Mesenteric fat pad (tissue), 1 donor: Measurements from ENCODE around the gene SCUBE1. TPM values are rescaled to one million over a fixed set of nuclear protein-coding genes. Genes with fewer than 3 reads are reported as not detected.

Experiments used
- DNase-seq: peaks from one replicate; pipeline ENCODE4 v3.0.0-alpha.2; 2020; ENCODE audit warnings: low spot score
- total RNA-seq: library from RNA; stranded (reverse); fragmentation: NEBNext Ultra II Directional; extraction: Animal tissue kit (Norgen Biotek cat#: 25700); gene quantifications from one replicate; pipeline ENCODE4 v1.2.1, GENCODE V29; 2021
- donor health status: DM: yes; HTN: yes; CAD: no.

SCUBE1 gene
- total RNA-seq, 1 donor from 2014 or later: 3.9 TPM

DNA sequence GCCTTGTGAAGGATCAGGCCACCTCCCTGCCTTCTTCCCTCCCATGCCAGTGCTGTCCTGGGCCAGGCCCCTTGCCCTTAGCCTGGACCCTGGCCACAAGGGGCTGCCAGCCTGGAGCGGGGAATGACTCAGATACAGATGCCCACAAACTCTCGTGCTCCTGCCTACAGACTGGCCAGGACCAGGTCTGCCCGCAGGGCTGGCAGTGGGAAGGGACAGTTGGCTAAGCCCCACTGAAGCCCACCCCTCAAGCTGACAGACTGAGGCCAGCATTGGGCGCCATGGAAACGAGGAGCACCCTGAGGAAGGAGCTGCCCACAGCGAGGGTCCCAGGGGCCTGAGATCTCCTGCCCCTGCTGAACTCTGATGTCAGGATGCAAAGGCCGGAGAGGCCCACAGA, 14.1 kb downstream of the SCUBE1 start:
- DNase-seq: no peak

DNA sequence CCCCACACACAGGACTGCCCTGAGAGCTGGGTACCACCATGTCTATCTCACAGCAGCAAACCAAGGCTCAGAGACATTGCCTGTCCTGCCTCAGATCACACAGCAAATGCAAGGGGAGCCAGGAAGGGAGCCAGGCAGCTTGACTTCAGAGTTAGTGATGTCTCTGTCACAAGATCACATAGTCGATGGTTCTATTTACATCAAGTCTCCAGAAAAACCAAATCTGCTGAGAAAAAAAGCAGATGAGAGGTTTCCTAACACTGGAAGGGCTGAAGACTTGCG, 16.1 kb downstream of the SCUBE1 start:
- no peak for DNase-seq

DNA sequence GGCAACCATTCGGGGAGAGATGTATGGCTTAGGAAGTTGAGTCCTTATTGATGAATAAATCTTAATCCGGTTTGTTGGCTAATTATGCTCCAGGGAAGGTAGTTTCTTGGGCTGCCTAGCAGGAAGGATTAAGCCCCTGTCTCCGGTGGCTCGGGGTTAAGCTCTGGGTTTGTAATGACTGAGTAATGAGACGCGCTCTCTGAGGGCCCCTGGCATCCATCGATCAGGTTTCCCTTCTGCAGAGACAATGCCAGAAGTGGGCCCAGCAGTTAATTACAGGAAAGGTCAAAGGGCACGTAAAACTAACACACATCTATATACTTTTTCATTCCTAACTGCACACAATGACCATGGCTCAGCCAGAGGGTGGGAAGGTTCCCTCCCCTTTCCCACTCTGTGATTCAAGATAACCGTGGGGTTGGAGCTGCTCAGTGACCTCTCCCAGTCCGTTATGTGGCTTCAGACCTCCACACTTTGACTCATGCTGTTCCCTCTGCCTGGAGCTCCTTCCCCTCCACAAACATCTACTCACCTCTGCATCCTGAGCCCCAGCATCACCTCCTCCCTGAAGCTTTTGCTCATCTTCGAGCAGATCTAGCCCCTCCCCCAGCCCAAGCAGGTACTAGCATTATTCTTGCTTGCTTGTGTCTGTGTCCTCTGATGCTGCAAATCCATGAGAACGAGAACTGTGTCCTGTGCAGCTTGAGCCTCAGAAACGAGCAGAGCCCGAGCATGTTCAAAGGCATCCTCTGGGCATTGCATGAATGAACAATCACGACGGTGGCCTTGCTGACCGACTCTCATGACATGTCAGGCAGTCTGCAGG, 16.6 kb downstream of the SCUBE1 start:
- DNase-seq: no peak

DNA sequence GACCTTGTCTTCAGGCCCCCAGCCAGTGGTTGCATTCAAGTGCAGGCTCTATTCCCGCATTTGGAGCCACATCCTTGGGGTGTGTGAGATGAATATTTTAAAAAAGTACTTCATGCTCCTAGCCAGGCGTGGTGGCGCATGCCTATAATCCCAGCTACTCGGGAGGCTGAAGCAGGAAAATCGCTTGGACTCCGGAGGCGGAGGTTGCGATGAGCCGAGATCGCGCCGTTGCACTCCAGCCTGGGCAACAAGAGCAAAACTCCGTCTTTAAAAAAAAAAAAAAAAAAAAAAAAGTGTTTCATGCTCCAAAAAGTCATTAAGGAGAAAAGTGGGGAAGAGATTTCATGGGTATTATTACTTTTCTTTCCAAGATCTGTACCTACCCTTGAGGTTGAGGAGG, 18.0 kb downstream of the SCUBE1 start:
- DNase-seq: no peak

DNA sequence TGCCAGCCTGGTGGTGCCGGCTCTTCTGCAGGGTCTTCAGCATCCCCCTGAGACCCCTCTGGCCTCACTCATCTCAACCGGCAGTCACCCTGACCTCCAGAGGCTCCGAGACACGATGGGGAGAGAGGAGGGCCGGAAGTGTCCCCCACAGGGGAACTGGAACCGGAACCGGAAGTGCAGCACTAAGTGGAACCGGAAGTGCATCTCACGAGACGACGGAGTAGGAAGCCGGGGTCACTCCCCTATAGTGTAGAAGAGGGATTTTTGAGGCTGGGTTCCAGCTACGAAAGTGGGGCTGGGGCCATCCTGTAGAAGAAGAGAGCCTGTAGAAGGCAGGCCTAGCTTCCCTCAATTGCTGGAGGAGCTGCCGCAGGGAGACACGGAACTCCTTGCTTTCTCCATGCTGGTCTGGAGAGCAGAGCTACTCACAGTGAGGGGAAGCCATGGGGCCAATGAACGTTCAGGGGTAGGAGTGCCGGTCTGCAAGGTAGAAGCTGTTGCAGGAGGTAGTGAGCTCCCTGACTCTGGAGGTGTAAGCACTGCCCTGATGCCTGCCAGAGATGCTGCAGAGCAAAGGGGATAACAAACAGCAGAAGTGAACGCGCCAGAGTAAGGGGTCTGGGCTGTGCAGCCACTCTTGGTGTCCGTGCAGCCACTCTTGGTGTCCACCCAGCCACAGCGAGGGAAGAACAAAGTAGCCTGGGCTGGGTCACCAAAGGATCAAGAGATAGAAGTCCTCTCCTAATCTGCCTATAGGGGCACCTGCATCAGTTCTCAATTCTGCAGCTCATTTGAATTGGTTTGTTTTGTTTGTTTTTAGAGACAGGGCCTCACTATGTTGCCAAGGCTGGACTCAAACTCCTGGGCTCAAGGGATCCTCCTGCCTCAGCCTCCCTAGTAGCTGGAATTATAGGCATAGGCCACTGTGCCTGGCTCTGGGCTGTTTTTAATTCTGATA, 21.9 kb downstream of the SCUBE1 start:
- no peak for DNase-seq

DNA sequence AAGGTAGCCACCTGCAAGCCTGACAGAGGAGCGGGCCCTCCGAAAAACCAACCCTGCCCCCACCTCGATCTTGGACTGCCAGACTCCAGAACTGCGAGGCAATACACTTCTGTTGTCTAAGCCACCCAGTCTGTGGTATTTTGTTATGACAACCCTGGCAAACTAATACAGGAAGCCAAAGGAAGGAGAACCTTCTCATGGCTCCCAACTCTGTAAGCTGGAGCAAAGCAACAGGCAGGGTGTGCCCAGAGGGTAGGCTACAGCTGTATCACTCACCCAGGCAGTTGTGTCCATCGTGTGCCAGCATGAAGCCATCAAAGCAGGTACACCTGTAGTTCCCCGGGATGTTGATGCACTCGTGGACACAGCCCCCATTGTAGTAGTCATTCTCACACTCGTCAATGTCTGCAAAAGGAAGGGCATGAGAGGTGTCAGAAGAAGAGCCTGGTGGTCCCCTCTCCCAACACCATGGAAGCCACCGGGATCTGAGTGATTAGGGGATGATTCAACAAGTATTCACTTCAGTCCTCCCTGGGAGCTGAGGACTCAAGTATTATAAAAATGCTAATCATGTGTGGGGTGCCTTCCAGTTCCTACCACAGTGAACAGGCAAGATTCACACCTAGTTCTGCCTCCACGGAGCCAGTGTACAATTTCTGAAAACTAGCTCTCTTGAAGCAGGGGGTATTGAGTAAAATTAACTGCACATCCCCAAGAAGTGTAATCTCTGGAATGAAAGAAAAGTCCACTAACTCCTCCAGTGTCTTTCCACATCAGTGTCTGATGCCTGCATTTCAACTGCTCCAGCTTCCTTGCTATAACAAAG, 23.3 kb downstream of the SCUBE1 start:
- DNase-seq: no peak

DNA sequence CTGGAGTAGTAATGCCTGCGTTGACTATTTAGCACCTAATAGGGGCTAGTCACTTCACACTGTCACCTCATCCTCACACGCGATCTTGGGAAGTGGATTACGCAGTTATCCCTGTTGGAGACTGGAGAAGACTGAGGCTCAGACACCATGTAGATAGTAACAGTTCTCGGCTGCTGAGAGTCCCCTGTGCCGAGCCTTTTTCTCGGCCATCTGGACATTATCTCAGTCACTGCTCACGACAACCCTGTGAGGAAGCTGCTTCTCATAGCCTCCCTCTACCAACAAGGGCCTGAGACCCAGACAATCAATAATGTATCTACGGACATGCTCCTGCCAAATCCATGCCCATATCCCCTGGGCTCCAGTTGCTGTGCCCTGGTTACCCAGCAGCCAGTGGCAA, 25.9 kb downstream of the SCUBE1 start:
- DNase-seq: no peak

DNA sequence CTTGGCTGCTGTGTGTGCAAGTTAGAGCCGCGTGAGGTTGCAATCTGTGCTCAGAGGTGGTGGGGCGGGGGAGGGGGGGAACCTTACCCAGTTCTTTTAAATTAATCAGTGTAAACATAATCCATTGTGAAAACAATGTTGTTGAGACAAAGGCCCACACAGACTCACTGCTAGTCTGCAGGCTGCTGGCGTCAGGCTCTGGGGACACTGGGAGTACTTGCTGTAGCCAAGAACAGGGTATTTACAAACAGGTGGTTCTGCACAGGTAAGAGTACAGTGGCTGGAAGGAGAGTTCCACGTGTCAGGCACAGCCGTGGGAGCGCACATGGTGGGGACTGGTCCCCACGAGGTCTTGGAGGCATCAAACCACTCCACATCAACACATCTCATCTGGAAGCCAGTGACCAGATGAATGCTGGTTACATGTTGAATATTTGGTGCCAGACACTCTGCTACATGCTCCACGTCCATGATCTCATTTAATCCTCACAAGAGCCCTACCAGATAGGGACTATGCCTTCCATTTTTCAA, 27.4 kb downstream of the SCUBE1 start:
- no peak for DNase-seq

DNA sequence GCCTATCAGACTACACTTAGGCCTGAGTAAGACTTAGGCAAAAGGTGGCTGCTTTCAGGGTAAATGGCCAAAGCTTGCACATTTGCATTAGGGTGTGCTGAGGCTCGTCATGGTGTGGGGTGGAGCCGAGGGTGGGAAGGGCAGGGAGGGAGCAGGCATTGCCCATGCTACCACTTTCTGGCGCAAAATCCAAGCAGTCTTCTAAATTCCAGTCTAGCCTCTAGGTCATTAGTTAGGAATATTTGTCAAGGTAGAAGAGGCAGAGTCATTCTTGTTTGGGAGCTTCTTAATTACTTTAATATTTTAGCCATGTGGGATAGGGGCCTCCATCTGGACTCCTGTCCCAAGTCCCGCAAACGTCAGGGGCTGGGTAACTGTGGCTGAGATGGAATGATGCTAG, 28.6 kb downstream of the SCUBE1 start:
- no peak for DNase-seq

DNA sequence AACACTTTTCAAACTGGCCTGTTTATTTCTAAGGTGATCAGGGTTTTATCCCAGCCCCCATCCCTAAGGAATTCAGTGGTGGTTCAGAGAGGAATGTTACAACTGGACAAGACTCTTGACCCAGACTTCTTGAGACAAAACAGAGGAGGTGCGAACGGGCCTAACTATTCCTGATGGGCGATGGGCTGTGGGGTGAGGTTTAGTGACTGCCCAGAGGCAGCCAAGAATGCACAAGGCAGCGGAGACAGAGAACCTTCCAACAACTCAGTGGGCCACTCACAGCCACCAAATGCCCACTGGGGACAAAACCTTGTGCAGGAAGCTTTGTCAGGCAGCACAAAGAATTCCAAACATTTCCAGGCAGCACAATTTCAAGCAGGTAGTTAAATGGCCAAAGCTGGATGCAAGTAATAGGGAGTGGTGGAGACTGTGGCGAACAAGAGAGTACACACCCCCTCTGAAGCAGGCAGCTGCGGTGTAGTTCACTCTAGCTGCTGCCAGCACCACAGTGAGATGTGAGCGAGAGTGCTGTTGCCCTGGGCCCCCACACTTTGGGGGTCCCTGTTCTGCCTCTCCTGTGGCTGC, 29.2 kb downstream of the SCUBE1 start:
- no peak for DNase-seq

DNA sequence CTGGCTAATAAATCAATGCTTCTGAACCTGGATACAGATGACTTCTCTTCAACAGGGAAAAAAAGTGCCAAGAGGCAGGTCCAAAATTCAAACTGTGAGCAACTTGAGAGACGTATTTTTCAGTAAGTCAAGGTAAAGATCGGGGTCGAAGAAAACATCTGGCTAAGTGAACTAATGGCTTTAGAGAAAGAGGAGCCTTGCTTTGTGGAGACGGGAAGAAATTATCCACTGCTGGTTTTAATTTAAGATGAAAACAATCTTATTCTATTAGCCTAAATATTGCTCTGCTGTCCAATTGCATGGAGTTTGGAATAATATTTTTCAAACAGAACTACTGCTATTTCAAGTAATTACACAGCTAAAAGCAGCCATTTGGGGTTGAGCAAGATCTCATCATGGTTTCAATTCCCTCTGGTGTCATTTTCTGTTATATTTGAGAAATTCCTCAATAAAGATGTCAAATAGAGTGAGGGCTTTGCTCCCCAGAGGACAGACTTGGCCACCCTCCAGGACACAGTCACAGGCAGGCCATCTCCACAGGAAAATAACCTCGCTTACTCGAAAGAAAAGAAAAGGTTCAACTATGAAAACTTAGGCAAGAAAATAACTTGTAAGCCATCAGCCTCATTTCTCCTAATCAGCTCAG, 29.8 kb downstream of the SCUBE1 start:
- DNase-seq: no peak

DNA sequence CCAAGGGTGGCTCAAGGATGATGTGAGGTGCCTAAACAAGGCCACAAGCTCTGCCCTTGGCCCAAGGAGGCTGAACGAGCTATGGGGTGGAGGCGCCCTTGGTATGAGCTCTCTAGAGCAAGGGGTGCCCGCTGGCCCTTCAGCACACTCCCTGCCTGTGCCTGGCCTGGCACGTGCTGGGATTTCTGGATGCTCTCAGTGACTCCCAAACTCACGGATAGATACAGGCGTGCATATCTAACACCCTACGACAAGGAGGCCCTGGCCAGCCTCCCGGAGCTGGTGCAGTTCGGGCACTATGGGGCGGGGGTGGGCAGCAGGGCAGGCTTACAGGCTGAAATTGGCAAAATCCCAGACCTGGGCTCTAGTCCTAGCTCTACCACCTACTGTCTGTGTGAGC, 30.6 kb downstream of the SCUBE1 start:
- no peak for DNase-seq

DNA sequence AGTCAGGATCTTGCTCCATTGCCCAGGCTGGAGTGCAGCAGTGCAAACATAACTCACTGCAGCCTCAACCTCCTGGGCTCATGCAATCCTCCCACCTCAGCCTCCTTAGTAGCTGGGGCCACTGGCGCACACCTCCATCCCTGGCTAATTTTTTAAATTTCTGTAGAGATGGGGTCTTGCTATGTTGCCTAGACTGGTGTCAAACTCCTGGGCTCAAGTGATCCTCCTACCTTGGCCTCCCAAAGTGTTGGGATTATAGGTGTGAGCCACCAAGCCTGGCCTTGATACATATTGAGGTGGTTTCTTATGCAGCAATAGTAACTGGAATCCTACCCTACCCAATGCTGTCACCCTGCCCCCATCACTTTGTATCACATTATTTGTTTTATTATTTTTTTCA, 32.4 kb downstream of the SCUBE1 start:
- no peak for DNase-seq

DNA sequence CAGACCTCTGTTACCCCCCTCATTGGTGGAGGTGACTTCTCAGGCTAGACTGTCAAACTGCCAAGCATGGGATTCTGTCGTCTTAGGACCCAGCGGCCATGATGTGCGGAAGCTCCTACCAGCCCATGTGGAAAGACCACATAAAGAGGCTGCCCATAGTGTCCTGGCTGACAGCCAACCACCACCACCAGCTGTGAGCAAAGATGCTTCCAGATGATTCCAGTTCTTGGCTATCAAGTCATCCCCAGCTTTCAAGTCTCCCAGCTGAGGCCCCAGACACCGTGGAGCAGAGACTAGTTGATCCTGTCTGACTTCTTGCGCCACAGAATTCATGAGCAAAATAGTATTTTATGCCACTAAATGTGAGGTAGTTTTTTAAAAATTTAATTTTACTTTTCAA, 32.9 kb downstream of the SCUBE1 start:
- DNase-seq: no peak

DNA sequence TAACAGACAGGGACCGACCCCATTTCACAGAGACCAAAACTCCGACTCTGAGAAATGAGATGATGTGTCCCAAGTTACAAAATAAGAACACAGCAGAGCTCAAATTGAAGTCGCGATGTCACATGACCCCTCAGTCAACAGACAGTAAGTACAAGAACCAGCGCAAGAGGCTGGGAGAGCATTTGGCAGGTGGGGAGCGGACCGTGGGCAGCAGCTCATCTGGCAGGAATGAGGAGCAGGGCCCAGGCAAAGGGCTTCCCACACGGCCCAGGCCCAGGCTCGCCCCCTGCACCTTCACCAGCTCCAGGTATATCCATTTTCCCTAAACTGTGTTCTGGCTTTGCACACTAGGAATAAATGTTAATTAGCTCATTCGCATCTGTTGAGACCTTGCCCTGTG, 34.3 kb downstream of the SCUBE1 start:
- DNase-seq: no peak

DNA sequence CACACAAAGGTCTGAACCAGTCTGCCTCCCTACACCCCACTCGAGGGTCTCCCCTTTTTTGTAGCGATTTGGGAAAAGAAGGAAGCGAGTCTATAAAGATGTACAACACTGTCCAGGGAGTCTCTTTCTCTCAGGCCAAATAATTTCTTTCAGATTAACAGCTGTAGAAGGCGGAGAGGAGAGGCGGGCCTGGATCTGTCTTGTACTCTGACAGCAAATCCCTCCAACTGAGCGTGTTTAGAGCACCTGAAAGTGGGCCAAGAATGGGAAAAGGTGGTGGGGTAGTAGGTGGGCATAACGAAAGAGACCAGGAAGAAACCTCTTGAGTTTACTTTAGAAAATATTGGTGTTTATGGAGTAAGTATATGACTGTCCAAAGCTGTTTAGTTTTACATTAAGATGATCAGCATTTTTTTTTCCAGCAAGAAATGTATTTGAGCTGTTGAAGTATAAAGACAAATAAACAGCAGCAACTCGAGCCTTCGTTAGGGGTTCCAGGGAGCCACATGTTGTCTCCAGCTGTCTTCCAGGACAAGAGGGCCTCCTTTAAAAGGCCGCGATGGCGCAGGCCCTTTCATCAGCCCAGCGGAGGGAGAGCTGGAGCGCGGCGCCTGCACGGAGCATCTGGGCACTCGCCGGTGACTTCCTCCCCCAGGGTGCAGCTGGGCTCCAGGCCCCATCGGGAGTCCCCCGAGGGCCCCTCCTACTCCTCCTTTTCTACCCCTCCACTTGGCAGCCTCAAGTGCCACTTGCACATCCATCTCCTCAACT, 34.9 kb downstream of the SCUBE1 start:
- DNase-seq: no peak

DNA sequence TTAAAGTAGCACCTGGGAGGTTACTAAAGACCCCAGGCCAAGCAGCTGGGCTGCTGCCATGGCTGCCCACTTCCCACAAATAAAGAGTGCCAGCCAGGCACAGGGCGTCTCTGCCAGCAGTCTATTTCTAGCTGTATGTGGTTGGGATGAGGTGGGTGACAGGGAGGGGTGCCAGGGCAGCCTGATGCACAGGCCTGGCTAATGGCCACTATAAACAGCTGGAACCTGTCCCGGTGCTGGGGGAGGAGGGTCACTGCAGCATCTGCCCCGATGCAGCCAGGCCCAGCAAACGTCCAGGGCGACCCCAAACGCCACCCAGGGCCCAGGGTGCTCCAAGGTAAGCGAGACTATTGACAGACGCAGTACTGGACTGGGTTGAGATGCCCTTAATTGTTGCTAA, 37.4 kb downstream of the SCUBE1 start:
- DNase-seq: no peak

DNA sequence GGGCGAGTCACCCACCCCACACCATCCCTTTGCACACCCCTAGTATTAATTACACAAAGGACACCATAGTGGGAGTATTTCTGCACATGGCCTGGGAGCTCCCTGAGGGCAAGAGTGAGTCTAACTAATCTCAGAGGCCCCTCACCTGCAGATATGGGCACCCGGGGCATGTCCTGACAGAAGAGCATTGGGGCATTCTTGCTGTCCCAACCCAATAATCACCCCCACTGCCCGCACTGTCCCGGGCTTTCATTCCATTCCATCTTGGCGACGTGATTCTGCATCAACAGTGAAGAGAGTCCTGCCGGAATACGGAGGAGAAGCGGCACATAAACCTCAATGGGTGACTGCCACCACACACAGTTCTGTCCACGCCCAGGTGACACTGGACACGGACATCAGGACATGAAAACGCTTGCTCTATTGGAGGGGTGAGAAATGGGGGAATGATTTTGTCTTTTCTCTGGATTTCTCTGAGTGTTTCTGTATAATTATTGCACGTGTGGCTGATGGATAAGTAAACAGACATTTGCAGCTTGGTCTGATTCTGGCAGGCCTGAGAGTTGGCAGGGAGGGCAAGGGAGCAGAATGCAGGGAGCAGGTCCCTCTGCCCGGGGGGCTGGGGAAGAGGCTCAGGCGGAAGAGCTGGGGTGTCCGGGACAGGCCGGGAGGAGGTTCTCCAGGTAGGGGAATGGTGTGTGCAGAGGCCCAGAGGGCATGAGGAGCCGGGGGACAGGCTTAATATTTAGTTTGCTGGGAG, 38.2 kb downstream of the SCUBE1 start:
- no peak for DNase-seq

DNA sequence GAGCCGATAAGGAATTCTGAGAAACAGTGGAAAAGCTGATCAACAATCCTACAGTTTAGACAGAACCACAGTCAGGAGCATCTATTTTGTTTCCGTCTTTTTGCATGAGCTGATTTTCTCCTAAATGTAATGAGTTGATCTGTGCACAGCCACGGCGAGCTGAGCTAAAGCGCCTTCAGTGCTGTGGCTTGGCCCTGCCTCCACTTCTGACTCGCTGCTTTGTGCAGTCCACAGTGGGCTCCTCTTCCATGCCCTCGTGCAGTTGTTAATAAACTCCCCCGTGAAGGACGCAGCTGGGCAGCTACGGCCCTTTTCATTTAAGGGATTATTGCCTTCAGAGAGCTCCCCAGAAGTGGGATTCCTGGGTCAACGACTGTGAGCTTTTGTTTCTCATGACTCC, 39.4 kb downstream of the SCUBE1 start:
- no peak for DNase-seq
